BLaER1 (cell line): Measurements from ENCODE around the gene MOB2.

Experiments used
- H3K27ac ChIP-seq: shearing (Covaris generic); formaldehyde crosslinking; 2 replicates; pipeline ENCODE4 v1.8.1; 2022
- H3K27me3 ChIP-seq: shearing (Covaris generic); formaldehyde crosslinking; 2 replicates; pipeline ENCODE4 v1.8.1; 2022
- H3K36me3 ChIP-seq: shearing (Covaris generic); formaldehyde crosslinking; 2 replicates; pipeline ENCODE4 v1.8.1; 2022
- H3K4me1 ChIP-seq: shearing (Covaris generic); formaldehyde crosslinking; 2 replicates; pipeline ENCODE4 v1.8.1; 2022
- H3K4me2 ChIP-seq: shearing (Covaris generic); formaldehyde crosslinking; 2 replicates; pipeline ENCODE4 v1.8.1; 2022
- H3K4me3 ChIP-seq: shearing (Covaris generic); formaldehyde crosslinking; 2 replicates; pipeline ENCODE4 v1.8.1; 2022
- H3K9ac ChIP-seq: shearing (Covaris generic); formaldehyde crosslinking; 2 replicates; pipeline ENCODE4 v1.8.1; 2022
- H3K9me3 ChIP-seq: shearing (Covaris generic); formaldehyde crosslinking; 2 replicates; pipeline ENCODE4 v1.8.1; 2022
- H4K20me1 ChIP-seq: shearing (Covaris generic); formaldehyde crosslinking; 2 replicates; pipeline ENCODE4 v1.8.1; 2022
- Cebpa-rat ChIP-seq: shearing (Covaris generic); IDR thresholded peaks from 2 replicates; pipeline ENCODE4 v1.8.1; 2022

MOB2 gene

GRCh38 chr11:1484061-1484671 is 2.4 kb downstream of the MOB2 start:
- Histone ChIP-seq H3K27me3 (no peaks in the 10 kb centered on the region), H3K4me3 (no peak overlapping the region), H3K27ac (no peak overlapping the region), H3K9me3 (no peaks in the 10 kb centered on the region), H3K9ac (no peak overlapping the region), H3K36me3 (peaks cover 37% of the 10 kb centered on the region), H4K20me1 (peaks cover 98% of the 10 kb centered on the region), H3K4me2 (no peak overlapping the region), H3K4me1 (peaks cover 45% of the 10 kb centered on the region)
- TF ChIP-seq Cebpa-rat: no peak

GRCh38 chr11:1483445-1483961 is 3.1 kb downstream of the MOB2 start:
- no peaks in the 10 kb centered on the region for H3K27me3 ChIP-seq
- H3K9ac ChIP-seq: no peak overlapping the region
- H3K4me3 ChIP-seq: no peak overlapping the region
- TF ChIP-seq Cebpa-rat: no peak
- peaks cover 38% of the 10 kb centered on the region for H3K4me1 ChIP-seq
- peaks cover 98% of the 10 kb centered on the region for H4K20me1 ChIP-seq
- H3K4me2 ChIP-seq: no peak overlapping the region
- H3K36me3 ChIP-seq: peaks cover 44% of the 10 kb centered on the region
- H3K27ac ChIP-seq: no peak overlapping the region
- H3K9me3 ChIP-seq: no peaks in the 10 kb centered on the region

- H4K20me1 ChIP-seq: peaks cover 97% of the 10 kb centered on the region
- peaks cover 32% of the 10 kb centered on the region for H3K4me1 ChIP-seq
- no peaks in the 10 kb centered on the region for H3K27me3 ChIP-seq
- no peak overlapping the region for H3K4me3 ChIP-seq
- no peak overlapping the region for H3K4me2 ChIP-seq
- H3K27ac ChIP-seq: no peak overlapping the region
- peaks cover 51% of the 10 kb centered on the region for H3K36me3 ChIP-seq
- no peaks in the 10 kb centered on the region for H3K9me3 ChIP-seq
- TF ChIP-seq Cebpa-rat: no peak
- H3K9ac ChIP-seq: no peak overlapping the region
These were observed 3.8 kb downstream of the MOB2 start for GRCh38 chr11:1482581-1483444.

- Histone ChIP-seq H3K4me1 (peaks cover 23% of the 10 kb centered on the region), H3K9ac (no peak overlapping the region), H4K20me1 (peaks cover 88% of the 10 kb centered on the region), H3K9me3 (no peaks in the 10 kb centered on the region), H3K27ac (no peak overlapping the region), H3K4me3 (no peak overlapping the region), H3K27me3 (no peaks in the 10 kb centered on the region), H3K36me3 (peaks cover 60% of the 10 kb centered on the region), H3K4me2 (no peak overlapping the region)
- TF ChIP-seq Cebpa-rat: no peak
These were observed 4.6 kb downstream of the MOB2 start for GRCh38 chr11:1481861-1482441.

- Histone ChIP-seq H3K9me3 (no peaks in the 10 kb centered on the region), H3K4me2 (no peak overlapping the region), H4K20me1 (peaks cover 84% of the 10 kb centered on the region), H3K36me3 (peaks cover 62% of the 10 kb centered on the region), H3K27me3 (no peaks in the 10 kb centered on the region), H3K4me1 (peaks cover 18% of the 10 kb centered on the region), H3K4me3 (no peak overlapping the region), H3K9ac (no peak overlapping the region), H3K27ac (no peak overlapping the region)
- no peak for TF ChIP-seq Cebpa-rat
These were observed 5.1 kb downstream of the MOB2 start for GRCh38 chr11:1481483-1481825.

GRCh38 chr11:1480555-1481482 is 5.8 kb downstream of the MOB2 start:
- Histone ChIP-seq H3K9ac (no peak overlapping the region), H3K4me2 (no peak overlapping the region), H3K9me3 (no peaks in the 10 kb centered on the region), H3K4me3 (no peak overlapping the region), H4K20me1 (peaks cover 80% of the 10 kb centered on the region), H3K27me3 (no peaks in the 10 kb centered on the region), H3K36me3 (peaks cover 66% of the 10 kb centered on the region), H3K4me1 (peaks cover 12% of the 10 kb centered on the region), H3K27ac (no peak overlapping the region)
- no peak for TF ChIP-seq Cebpa-rat

GRCh38 chr11:1480191-1480554 is 6.4 kb downstream of the MOB2 start:
- Histone ChIP-seq H3K27ac (no peak overlapping the region), H3K9me3 (no peaks in the 10 kb centered on the region), H3K4me2 (no peak overlapping the region), H3K4me3 (no peak overlapping the region), H3K27me3 (no peaks in the 10 kb centered on the region), H3K9ac (no peak overlapping the region), H4K20me1 (peaks cover 74% of the 10 kb centered on the region), H3K4me1 (peaks cover 5% of the 10 kb centered on the region; the same call in 1 of the 2 replicates), H3K36me3 (peaks cover 73% of the 10 kb centered on the region)
- TF ChIP-seq Cebpa-rat: no peak

- no peaks in the 10 kb centered on the region for H3K9me3 ChIP-seq
- no peak for TF ChIP-seq Cebpa-rat
- 0 out of 2 replicates have a peak, but pooled peaks cover 4% of the 10 kb centered on the region for H3K4me1 ChIP-seq
- H3K4me2 ChIP-seq: no peak overlapping the region
- H3K36me3 ChIP-seq: peaks cover 75% of the 10 kb centered on the region
- no peaks in the 10 kb centered on the region for H3K27me3 ChIP-seq
- H3K27ac ChIP-seq: no peak overlapping the region
- no peak overlapping the region for H3K4me3 ChIP-seq
- H4K20me1 ChIP-seq: peaks cover 70% of the 10 kb centered on the region
- H3K9ac ChIP-seq: no peak overlapping the region
These were observed 6.9 kb downstream of the MOB2 start for GRCh38 chr11:1479678-1480118.

- Histone ChIP-seq H3K9me3 (no peaks in the 10 kb centered on the region), H3K27me3 (no peaks in the 10 kb centered on the region), H3K36me3 (peaks cover 76% of the 10 kb centered on the region), H3K4me3 (no peak overlapping the region), H3K4me1 (0 out of 2 replicates have a peak, but pooled peaks cover 4% of the 10 kb centered on the region), H4K20me1 (peaks cover 64% of the 10 kb centered on the region), H3K27ac (no peak overlapping the region), H3K9ac (no peak overlapping the region), H3K4me2 (no peak overlapping the region)
- no peak for TF ChIP-seq Cebpa-rat
These were observed 7.4 kb downstream of the MOB2 start for GRCh38 chr11:1479006-1479677.
